Sigmoid colon (tissue), 7 donors: ENCODE results near the gene KIF3B. TPM values are rescaled to one million over a fixed set of nuclear protein-coding genes. Genes with fewer than 3 reads are reported as not detected.
"Not testable (repeated sequence)": the region's sequence is repeated elsewhere in the genome, so short reads cannot be mapped to it uniquely, and the experiment has no call there.

Experiments
- DNase-seq: peaks from one replicate; pipeline ENCODE4 v3.0.0-alpha.2; 2019
- H3K27ac ChIP-seq, 4 donors: fragments of 200-600 bp; sonication (generic); one replicate each; pipeline ENCODE4 v1.5.1; 2016 to 2019; ENCODE audit warnings: mild to moderate bottlenecking in 1 of 4
- H3K27me3 ChIP-seq, 3 donors: fragments of 200-600 bp; sonication (generic); one replicate each; pipeline ENCODE4 v1.5.1; 2019; ENCODE audit warnings: mild to moderate bottlenecking in 1 of 3
- H3K36me3 ChIP-seq, 4 donors: fragments of 200-600 bp; sonication (generic); one replicate each; pipeline ENCODE4 v1.5.1; 2016 to 2019
- H3K4me1 ChIP-seq, 4 donors: fragments of 200-600 bp; sonication (generic); one replicate each; pipeline ENCODE4 v1.5.1; 2017 to 2019
- H3K4me3 ChIP-seq, 4 donors: fragments of 200-600 bp; sonication (generic); one replicate each; pipeline ENCODE4 v1.5.1; 2017 to 2019; ENCODE audit warnings: mild to moderate bottlenecking in 2 of 4, moderate library complexity in 1 of 4
- H3K9me3 ChIP-seq, 4 donors: fragments of 200-600 bp in 3 of 4; sonication (generic) in 3 of 4; one replicate each; pipeline versions ENCODE4 v1.5.1 to v1.6.1; 2013 to 2019
- EP300 ChIP-seq, 4 donors: sonication (generic); formaldehyde crosslinking; IDR thresholded peaks; one replicate each; pipeline ENCODE4 v1.6.1; 2017; ENCODE audit warnings: antibody characterized with exemption in 4 of 4
- POLR2A ChIP-seq, 2 donors: fragments of 450-650 bp; IDR thresholded peaks; one replicate each; pipeline ENCODE4 v1.6.1; 2016; ENCODE audit warnings: antibody characterized with exemption in 2 of 2, mild to moderate bottlenecking in 2 of 2, moderate library complexity in 2 of 2
- POLR2AphosphoS5 ChIP-seq, 4 donors: sonication (generic); formaldehyde crosslinking; IDR thresholded peaks; one replicate each; pipeline ENCODE4 v1.6.1; 2017; ENCODE audit warnings: antibody characterized with exemption in 4 of 4
- WGBS, 2 donors: extraction: QIAGEN DNeasy Blood & Tissue Kit; methylation state at CpG; one replicate each; pipeline ENCODE4 v1.1.7; 2013; 5-methylcytosine and 5-hydroxymethylcytosine counted together
- intact Hi-C: fragments of 100-400 bp; cut with DNase I; formaldehyde crosslinking; loops from one replicate; pipeline ENCODE4 v1.15.1; 2023
- polyA plus RNA-seq, 3 donors: library from polyadenylated mRNA; stranded (reverse); fragments of 200-250 nt; gene quantifications; one replicate each; pipeline ENCODE4 v1.2.3, GENCODE V29; 2013
- total RNA-seq, 4 donors: library from RNA; depleted of rRNA; stranded (reverse); fragments of >200 nt; gene quantifications; one replicate each; pipeline ENCODE4 v1.1.0, GENCODE V29; 2016
- TF ChIP-seq, protein P1 (sequence below), 4 experiments: fragments of 450-650 bp in 3 of 4; fragments of 200-600 bp in 1 of 4; IDR thresholded peaks; one replicate each; pipeline ENCODE4 v1.5.1; 2016 to 2019; ENCODE audit warnings: antibody characterized with exemption in 4 of 4, mild to moderate bottlenecking in 3 of 4, moderate library complexity in 2 of 4
- donor health status: healthy with polysubstance abuse.
- donor health status: Bipolar disorder and iron deficiency.
- donor health status: healthy.

KIF3B gene
- total and polyA plus RNA-seq, 7 donors: 16.1 to 45.8 (median 25.8) TPM

DNA sequence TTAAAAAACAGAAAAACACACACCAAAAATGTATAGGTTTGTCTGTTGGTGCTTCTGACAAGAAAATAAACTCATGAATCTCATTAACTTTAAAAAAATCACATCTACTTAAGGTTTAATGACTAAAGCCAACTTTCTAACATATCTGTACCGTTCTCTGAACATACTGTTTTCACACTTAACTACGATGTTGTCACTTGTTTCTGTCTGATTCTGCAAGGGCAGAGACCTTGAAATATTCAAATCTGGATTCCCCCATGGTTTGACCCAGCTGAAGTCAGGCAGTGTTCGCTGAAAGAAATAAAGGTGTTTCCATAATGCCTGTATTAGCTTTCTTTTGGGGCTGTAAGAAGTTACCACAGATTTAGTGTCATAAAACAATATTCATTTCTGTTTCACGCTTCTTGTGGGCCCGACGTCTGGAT is 78.0 kb downstream of the KIF3B start:
- Histone ChIP-seq H3K36me3 (no peaks in the 10 kb centered on the region), H3K27ac (peak overlapping the region; percentile 96 to 99 (median 96)), H3K27me3 (no peaks in the 10 kb centered on the region), H3K9me3 (no peaks in the 10 kb centered on the region), H3K4me3 (no peak overlapping the region), H3K4me1 (peaks cover 0 to 48% (median 37%) of the 10 kb centered on the region in 4 donors)
- 68 to 84% methylated on average over 6 of the region's 6 CpGs for WGBS, 2 donors
- no peak for TF ChIP-seq POLR2AphosphoS5 (IDR thresholded peaks at IDR 0.05)
- no peak for TF ChIP-seq EP300 (IDR thresholded peaks at IDR 0.05)
- TF ChIP-seq, protein P1, sequence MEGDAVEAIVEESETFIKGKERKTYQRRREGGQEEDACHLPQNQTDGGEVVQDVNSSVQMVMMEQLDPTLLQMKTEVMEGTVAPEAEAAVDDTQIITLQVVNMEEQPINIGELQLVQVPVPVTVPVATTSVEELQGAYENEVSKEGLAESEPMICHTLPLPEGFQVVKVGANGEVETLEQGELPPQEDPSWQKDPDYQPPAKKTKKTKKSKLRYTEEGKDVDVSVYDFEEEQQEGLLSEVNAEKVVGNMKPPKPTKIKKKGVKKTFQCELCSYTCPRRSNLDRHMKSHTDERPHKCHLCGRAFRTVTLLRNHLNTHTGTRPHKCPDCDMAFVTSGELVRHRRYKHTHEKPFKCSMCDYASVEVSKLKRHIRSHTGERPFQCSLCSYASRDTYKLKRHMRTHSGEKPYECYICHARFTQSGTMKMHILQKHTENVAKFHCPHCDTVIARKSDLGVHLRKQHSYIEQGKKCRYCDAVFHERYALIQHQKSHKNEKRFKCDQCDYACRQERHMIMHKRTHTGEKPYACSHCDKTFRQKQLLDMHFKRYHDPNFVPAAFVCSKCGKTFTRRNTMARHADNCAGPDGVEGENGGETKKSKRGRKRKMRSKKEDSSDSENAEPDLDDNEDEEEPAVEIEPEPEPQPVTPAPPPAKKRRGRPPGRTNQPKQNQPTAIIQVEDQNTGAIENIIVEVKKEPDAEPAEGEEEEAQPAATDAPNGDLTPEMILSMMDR (IDR thresholded peaks at IDR 0.05): no peak
- TF ChIP-seq POLR2A (IDR thresholded peaks at IDR 0.05): no peak
- no peak for DNase-seq
- intact Hi-C loops: loop anchor here (5.0 kb wide), 2 partner anchors 78 to 107 kb away; partner anchors contain the start of gene KIF3B

DNA sequence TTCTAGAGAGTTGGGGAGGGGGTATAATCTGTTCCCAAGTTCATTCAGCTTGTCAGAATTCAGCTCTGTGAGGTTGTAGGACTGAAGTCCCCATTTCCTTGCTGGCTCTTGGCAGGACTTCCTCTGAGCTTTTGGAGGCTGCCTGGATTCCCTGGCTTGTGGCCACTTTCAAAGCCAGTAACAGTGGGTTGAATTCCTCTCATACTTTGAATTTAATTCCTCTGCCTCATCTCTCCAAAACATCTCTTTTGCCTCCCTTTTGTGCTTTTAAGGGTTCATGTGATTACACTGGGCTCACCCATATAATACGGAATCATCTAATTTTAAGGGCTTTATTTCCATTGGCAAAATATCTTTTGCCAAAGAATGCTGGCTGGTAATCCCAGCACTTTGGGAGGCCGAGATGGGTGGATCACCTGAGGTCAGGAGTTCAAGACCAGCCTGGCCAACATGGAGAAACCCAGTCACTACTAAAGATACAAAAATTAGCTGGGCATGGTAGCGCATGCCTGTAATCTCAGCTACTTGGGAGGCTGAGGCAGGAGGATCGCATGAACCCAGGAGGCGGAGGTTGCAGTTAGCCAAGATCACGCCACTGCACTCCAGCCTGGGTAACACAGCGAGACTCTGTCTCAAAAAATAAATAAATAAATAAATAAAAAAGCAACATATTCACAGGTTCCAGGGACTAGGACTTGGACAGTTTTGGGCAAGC is 78.6 kb downstream of the KIF3B start:
- not testable (repeated sequence) for H3K27me3 ChIP-seq, H3K4me3 ChIP-seq, H3K9me3 ChIP-seq, H3K36me3 ChIP-seq
- WGBS, 2 donors: 80 to 91% methylated on average over 7 of the region's 7 CpGs
- peaks cover 0 to 54% (median 43%) of the 10 kb centered on the region in 4 donors for H3K4me1 ChIP-seq
- intact Hi-C loops: loop anchor here (5.0 kb wide), 2 partner anchors 79 to 106 kb away; partner anchors contain the start of gene KIF3B
- peak overlapping the region; percentile 96 to 99 (median 96) for H3K27ac ChIP-seq
- peak; percentile 66 for DNase-seq

DNA sequence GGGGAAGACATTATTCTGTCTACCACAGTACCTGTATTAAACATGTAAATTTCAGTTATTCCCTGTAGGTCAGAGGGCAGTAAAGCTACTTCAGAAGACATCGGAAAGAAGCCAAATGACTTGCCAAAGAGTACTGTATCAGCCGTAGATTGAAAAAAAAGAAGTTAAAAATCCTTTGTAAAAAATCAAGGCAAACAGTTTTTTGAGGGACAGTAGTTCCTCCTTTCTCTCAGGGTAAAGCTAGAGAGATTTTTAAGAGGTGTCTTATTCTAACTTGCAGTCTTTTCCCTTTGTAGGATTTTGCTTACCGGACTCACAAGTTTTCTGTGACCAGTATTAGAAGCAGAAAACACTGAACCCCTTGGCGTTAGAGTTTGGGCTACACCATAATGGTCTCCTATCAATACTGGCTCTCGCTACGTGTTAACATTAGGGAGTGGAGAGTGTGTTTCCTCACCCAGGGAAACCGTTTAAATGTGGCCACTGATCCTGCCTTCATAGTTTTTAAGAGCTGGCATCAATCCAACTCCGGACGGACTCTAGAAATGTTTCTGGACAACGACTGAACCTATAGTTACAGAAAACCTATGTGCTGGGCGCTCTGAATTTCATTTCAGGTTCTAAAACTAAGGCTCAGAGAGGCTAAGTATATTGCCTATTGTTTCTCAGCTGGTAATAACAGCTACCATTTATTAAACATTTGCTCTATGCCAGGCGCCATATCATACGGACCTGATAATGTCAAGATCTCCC is 79.3 kb downstream of the KIF3B start:
- intact Hi-C loops: loop anchor here (5.0 kb wide), 2 partner anchors 79 to 106 kb away; partner anchors contain the start of gene KIF3B
- peak overlapping the region; percentile 96 to 99 (median 96) for H3K27ac ChIP-seq
- no peak for DNase-seq
- H3K4me1 ChIP-seq: peaks cover 0 to 60% (median 47%) of the 10 kb centered on the region in 4 donors
- TF ChIP-seq POLR2A (IDR thresholded peaks at IDR 0.05): no peak
- no peak for TF ChIP-seq POLR2AphosphoS5 (IDR thresholded peaks at IDR 0.05)
- no peak for TF ChIP-seq EP300 (IDR thresholded peaks at IDR 0.05)
- TF ChIP-seq, protein P1 (IDR thresholded peaks at IDR 0.05): no peak
- WGBS, 2 donors: 22 to 35% methylated on average over 13 of the region's 13 CpGs
- H3K36me3 ChIP-seq: no peaks in the 10 kb centered on the region
- H3K9me3 ChIP-seq: no peaks in the 10 kb centered on the region
- H3K4me3 ChIP-seq: peak overlapping the region; percentile 76 to 98 (median 97)
- no peaks in the 10 kb centered on the region for H3K27me3 ChIP-seq

DNA sequence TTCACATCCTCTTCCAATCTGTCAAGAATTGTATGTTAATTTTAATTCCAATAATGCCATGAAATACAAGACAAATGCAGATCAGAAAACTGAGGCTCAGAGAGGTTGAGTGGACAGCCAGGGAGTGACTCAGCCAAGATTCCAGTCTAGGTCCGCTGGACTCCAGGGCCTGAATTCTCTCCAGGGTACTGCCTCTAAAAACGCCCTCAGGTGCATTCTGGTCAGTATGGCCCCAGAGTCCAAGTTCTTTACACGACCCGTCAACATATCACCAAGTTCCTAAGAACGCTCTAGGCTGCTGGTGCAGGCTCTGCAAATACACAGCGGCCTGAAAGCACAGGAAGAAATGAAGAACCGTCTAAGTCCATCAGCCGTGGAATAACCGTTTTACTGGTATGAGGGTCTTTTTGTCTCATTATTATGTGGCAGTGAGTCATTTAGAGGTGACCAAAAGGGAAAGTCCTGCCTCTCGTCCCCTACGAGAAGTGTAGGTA is 80.0 kb downstream of the KIF3B start:
- Histone ChIP-seq H3K27ac (peak overlapping the region; percentile 96 to 99 (median 96)), H3K36me3 (no peaks in the 10 kb centered on the region), H3K4me1 (peaks cover 0 to 66% (median 53%) of the 10 kb centered on the region in 4 donors), H3K27me3 (no peaks in the 10 kb centered on the region), H3K9me3 (no peaks in the 10 kb centered on the region), H3K4me3 (peak overlapping the region; percentile 76 to 98 (median 97))
- 0% methylated on average over 11 of the region's 11 CpGs for WGBS, 2 donors
- TF ChIP-seq, protein P1 (IDR thresholded peaks at IDR 0.05): no peak
- TF ChIP-seq POLR2AphosphoS5 (IDR thresholded peaks at IDR 0.05): no peak
- no peak for TF ChIP-seq EP300 (IDR thresholded peaks at IDR 0.05)
- no peak for TF ChIP-seq POLR2A (IDR thresholded peaks at IDR 0.05)
- no peak for DNase-seq
- intact Hi-C loops: loop anchor here (5.0 kb wide), 2 partner anchors 80 to 105 kb away; partner anchors contain the start of gene KIF3B
